ENCODE results near the gene MECP2. TPM values are rescaled to one million over a fixed set of nuclear protein-coding genes. Genes with fewer than 3 reads are reported as not detected.

The MECP2 gene
- total and polyA plus RNA-seq, 2 donors (not counting 1 experiment from before 2014, with no cell fraction given): 11.5 to 24.9 TPM

- H3K9me3 ChIP-seq (ENCODE audit: control insufficient read depth, insufficient read depth, low read depth, low read length): no peaks in the 10 kb centered on the region
- H3K4me3 ChIP-seq (replicated peaks in 1 of 4; ENCODE audit: control extremely low read depth in 1 of 4, insufficient read depth in 1 of 4, low read depth in 3 of 4, low read length in 4 of 4): peak overlapping the region in 1 of 4 experiments; percentile 58
- H4K20me1 ChIP-seq (ENCODE audit: control insufficient read depth, extremely low read depth, insufficient read depth, low read length): no peaks in the 10 kb centered on the region
- H3K4me1 ChIP-seq (ENCODE audit: control insufficient read depth, extremely low read depth, insufficient read depth, low read length): peaks cover 2% of the 10 kb centered on the region
- DNase-seq (ENCODE audit: low read depth in 2 of 2): no peak
- no peaks in the 10 kb centered on the region for H3K27me3 ChIP-seq (ENCODE audit: control insufficient read depth, insufficient read depth, low read length)
- peaks cover 9% of the 10 kb centered on the region for H3K36me3 ChIP-seq (ENCODE audit: control insufficient read depth, insufficient read depth, low read length)
- no peak overlapping the region for H3K9ac ChIP-seq (ENCODE audit: insufficient read depth, low read length)
- peak overlapping the region; percentile 75 for H3K4me2 ChIP-seq (ENCODE audit: extremely low read depth, insufficient read depth, low read length)
- H2AFZ ChIP-seq (ENCODE audit: low read length): no peak overlapping the region
- H3K27ac ChIP-seq (ENCODE audit: insufficient read depth, low read length): no peak overlapping the region
- TF ChIP-seq EZH2 (IDR thresholded peaks at IDR 0.05; ENCODE audit: low read length, missing control alignments) (no peak), CTCF (conservative IDR thresholded peaks at IDR 0.05 in 1 of 2, IDR thresholded peaks at IDR 0.05 in 1 of 2; ENCODE audit: low read depth in 1 of 2, low read length in 2 of 2) (no peak)
- peaks cover 14% of the 10 kb centered on the region for H3K79me2 ChIP-seq (ENCODE audit: control insufficient read depth, insufficient read depth, low read length)
Measured at GRCh38 chrX:154017766-154018517, 79.6 kb downstream of the MECP2 start.

GRCh38 chrX:154016366-154017076 is 81.0 kb downstream of the MECP2 start:
- H3K4me1 ChIP-seq (ENCODE audit: control insufficient read depth, extremely low read depth, insufficient read depth, low read length): peaks cover 2% of the 10 kb centered on the region
- no peak overlapping the region for H3K4me3 ChIP-seq (replicated peaks in 1 of 4; ENCODE audit: control extremely low read depth in 1 of 4, insufficient read depth in 1 of 4, low read depth in 3 of 4, low read length in 4 of 4)
- peaks cover 14% of the 10 kb centered on the region for H3K79me2 ChIP-seq (ENCODE audit: control insufficient read depth, insufficient read depth, low read length)
- H3K9ac ChIP-seq (ENCODE audit: insufficient read depth, low read length): no peak overlapping the region
- no peak overlapping the region for H2AFZ ChIP-seq (ENCODE audit: low read length)
- H3K9me3 ChIP-seq (ENCODE audit: control insufficient read depth, insufficient read depth, low read depth, low read length): no peaks in the 10 kb centered on the region
- peaks cover 11% of the 10 kb centered on the region for H3K36me3 ChIP-seq (ENCODE audit: control insufficient read depth, insufficient read depth, low read length)
- H4K20me1 ChIP-seq (ENCODE audit: control insufficient read depth, extremely low read depth, insufficient read depth, low read length): no peaks in the 10 kb centered on the region
- H3K4me2 ChIP-seq (ENCODE audit: extremely low read depth, insufficient read depth, low read length): no peak overlapping the region
- no peaks in the 10 kb centered on the region for H3K27me3 ChIP-seq (ENCODE audit: control insufficient read depth, insufficient read depth, low read length)
- TF ChIP-seq EZH2 (IDR thresholded peaks at IDR 0.05; ENCODE audit: low read length, missing control alignments) (no peak), CTCF (conservative IDR thresholded peaks at IDR 0.05 in 1 of 2, IDR thresholded peaks at IDR 0.05 in 1 of 2; ENCODE audit: low read depth in 1 of 2, low read length in 2 of 2) (no peak)
- H3K27ac ChIP-seq (ENCODE audit: insufficient read depth, low read length): no peak overlapping the region
- DNase-seq (ENCODE audit: low read depth in 2 of 2): no peak

- TF ChIP-seq CTCF (conservative IDR thresholded peaks at IDR 0.05 in 1 of 2, IDR thresholded peaks at IDR 0.05 in 1 of 2; ENCODE audit: low read depth in 1 of 2, low read length in 2 of 2) (no peak), EZH2 (IDR thresholded peaks at IDR 0.05; ENCODE audit: low read length, missing control alignments) (no peak)
- Histone ChIP-seq H4K20me1 (ENCODE audit: control insufficient read depth, extremely low read depth, insufficient read depth, low read length) (no peaks in the 10 kb centered on the region), H3K9ac (ENCODE audit: insufficient read depth, low read length) (no peak overlapping the region), H3K4me2 (ENCODE audit: extremely low read depth, insufficient read depth, low read length) (no peak overlapping the region), H3K36me3 (ENCODE audit: control insufficient read depth, insufficient read depth, low read length) (peaks cover 13% of the 10 kb centered on the region), H3K9me3 (ENCODE audit: control insufficient read depth, insufficient read depth, low read depth, low read length) (no peaks in the 10 kb centered on the region), H3K4me1 (ENCODE audit: control insufficient read depth, extremely low read depth, insufficient read depth, low read length) (no peaks in the 10 kb centered on the region), H3K79me2 (ENCODE audit: control insufficient read depth, insufficient read depth, low read length) (peaks cover 14% of the 10 kb centered on the region), H2AFZ (ENCODE audit: low read length) (no peak overlapping the region), H3K27me3 (ENCODE audit: control insufficient read depth, insufficient read depth, low read length) (no peaks in the 10 kb centered on the region), H3K27ac (ENCODE audit: insufficient read depth, low read length) (no peak overlapping the region), H3K4me3 (replicated peaks in 1 of 4; ENCODE audit: control extremely low read depth in 1 of 4, insufficient read depth in 1 of 4, low read depth in 3 of 4, low read length in 4 of 4) (no peak overlapping the region)
- DNase-seq (ENCODE audit: low read depth in 2 of 2): no peak
Measured at GRCh38 chrX:154015581-154016264, 81.8 kb downstream of the MECP2 start.

Data from fibroblast of lung (primary cell).